Occipital lobe (tissue), 2 donors: Measurements from ENCODE around the gene CYP2W1. TPM values are rescaled to one million over a fixed set of nuclear protein-coding genes. Genes with fewer than 3 reads are reported as not detected.
A peak's percentile ranks its signal among the peaks of the same experiment; 100 is the strongest.

Experiments used
- DNase-seq: peaks from one replicate; lab custom pipeline; 2025; lab: John Stamatoyannopoulos, UW
- total RNA-seq: library from RNA; depleted of rRNA; stranded (reverse); fragments of >200 nt; gene quantifications from one replicate; pipeline ENCODE4 v1.2.3, GENCODE V29; 2014

The CYP2W1 gene
- total RNA-seq, 1 donor from 2014 or later, result not detected

DNA sequence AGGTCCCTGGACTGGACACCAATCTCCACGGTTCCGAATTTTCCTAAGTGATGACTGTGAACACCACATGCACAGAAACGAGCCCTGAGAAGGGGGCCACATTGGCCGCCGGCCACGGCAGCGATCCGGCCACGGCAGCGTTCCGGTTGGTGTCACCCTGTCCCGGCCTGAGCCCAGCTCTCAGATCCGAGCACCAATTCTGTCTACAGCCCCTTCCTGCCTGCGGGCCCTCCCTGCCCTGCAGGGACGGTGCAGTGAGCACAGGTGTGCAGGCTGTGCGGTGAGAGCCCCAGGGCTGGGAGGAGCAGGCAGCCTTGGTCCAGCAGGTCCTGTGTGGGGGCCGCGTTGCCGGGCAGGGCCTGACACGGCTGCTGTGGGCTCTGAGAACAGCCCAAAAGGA lies 31.7 kb downstream of the CYP2W1 start:
- DNase-seq, result no peak

DNA sequence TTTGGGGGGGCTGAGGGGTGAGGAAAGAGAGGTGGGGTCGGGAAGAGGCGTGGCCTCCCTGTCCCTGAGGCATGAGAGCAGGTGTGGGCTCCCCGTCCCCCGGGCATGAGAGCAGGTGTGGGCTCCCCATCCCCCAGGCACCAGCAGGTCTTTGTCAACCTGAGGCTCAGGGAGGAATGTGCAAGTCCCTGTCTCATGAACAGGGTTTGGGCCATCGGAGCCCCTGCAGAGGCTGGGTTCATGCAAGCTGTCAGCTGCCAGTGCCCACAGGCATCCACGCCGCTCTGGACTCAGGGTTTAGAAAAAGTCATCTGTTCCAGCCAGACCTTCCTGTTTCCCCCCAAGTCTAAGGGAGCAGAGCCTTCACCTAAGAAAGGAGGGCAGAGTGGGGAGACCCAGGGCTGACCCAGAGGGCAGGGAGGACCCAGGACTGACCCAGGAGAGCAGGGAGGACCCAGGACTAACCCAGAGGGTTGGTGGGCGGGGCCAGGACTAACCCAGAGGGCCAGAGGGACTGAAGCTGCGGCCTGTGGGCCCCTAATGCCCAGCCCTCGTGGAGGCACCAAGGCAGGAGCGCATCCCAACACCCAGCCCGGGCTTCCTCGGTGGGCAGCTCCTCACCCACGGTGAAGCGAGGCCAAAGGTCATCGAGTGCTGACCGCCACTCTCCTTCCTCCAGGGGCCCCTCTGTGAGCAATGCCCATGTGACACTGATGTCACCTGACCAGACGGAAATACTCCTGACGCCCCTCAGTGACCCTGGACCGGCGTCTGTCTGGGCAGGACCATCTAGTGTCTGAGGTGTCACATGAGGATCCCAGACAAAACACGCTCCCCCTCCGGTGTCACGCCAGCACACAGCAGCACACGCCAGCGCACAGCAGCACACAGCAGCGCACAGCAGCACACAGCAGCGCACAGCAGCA lies 32.5 kb downstream of the CYP2W1 start:
- DNase-seq, result no peak

DNA sequence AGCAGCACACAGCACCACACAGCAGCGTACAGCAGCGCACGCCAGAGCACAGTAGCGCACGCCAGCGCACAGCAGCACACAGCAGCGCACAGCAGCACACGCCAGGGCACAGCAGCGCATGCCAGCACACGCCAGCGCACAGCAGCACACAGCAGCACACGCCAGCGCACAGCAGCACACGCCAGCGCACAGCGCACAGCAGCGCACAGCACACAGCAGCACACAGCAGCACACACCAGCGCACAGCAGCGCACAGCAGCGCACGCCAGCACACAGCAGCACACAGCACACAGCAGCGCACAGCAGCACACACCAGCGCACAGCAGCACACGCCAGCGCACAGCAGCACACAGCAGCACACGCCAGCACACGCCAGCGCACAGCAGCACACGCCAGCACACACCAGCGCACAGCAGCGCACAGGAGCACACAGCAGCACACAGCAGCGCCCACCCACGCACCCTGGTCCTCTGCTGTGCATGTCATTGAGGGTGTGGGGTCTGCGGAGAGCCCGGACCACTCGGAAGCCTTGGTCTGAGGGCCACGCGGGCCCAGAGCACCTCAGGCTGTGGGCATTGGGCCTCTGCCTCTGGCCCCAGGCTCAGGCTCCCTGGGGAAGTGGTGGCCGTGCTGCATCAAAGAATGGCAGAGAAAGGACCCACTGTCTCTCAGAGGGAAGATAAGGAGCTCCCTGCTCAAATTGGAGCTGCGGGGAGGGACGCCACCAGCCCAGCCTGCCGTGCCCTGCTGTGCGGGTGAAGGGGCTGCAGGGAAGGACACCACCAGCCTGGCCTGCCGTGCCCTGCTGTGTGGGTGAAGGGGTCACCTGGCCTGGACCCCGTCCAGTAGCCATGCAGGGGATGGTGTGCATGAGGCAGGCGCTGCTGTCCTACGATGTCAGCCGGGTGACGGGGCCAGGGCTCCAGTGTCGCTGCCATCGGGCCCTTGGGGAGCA lies 33.9 kb downstream of the CYP2W1 start:
- DNase-seq, result no peak

DNA sequence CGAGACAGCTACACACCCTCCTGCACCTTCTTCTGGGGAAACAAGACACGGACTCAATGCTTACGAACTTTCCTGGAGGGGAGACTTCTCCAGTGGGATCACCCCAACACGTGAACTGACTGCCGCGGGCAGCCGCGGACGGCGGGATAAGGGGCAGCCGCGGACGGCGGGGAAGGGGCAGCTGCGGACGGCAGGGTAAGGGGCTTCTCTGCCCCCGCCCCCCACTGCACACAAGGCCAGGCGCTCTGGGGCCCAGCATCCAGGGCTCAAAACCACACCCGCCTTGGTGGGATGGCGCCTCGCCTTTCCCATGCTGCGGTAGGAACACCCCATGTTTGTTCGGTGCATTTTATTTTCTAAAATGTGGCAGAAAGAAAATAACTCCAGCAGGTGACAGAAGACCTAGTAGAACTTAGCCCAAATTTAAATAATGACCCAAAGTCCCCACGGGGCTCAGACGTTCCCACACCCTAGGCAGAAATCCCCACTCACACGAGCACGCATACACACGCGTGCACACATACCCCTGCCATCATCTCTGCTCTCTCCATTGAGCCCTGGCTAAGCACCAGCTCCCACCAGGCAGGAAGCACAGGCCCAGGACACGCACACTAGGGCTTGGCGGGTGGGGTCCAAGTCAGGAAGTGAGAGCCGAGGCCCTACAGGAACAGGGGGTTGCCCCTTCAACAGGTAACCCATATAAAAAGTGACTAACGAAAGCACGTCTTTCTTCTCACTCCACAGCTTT lies 34.8 kb downstream of the CYP2W1 start:
- no peak for DNase-seq

DNA sequence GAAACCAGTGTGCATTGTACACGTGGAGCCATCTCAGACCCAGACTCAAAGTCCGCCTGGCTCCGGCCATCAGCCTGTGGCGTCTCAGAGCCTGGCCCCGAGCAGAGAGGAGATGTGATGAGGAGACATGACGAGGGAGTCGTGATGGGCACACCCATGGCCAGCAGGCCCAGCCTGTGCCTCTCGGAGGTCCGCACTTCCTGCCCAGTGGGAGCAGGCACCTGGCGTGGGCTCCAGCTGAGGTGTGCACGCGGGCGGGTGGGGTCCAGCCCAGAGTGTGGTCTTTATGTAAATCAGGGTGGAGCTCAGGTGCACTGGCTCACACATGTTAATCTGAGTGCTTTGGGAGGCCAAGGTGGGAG lies 35.3 kb downstream of the CYP2W1 start:
- DNase-seq, result no peak

DNA sequence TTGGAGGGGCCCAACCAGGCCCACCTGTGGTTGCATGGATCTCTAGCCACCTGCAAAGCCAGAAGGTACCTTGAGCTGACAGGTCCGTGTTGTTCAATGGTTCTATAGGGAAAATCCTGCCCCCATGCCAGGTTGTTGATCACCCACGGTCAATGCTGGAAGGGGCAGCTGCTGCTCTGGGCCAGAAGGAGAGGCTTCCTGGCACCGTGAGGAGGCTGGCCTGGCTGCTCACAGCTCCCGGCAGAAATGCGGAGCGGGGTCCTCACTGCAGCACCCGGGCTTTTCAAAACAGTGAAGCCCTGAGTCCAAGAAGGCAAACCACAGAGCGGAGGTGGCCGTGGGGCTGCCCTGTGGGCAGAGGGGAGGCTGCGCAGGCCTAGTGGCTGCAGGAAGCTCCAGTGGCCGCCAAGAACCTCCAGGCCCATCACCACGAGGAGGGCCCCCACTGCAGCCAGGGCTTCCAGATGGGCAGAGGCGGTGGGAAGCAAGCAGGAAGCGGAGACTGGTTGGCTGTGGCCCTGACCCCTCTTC lies 36.3 kb downstream of the CYP2W1 start:
- no peak for DNase-seq

DNA sequence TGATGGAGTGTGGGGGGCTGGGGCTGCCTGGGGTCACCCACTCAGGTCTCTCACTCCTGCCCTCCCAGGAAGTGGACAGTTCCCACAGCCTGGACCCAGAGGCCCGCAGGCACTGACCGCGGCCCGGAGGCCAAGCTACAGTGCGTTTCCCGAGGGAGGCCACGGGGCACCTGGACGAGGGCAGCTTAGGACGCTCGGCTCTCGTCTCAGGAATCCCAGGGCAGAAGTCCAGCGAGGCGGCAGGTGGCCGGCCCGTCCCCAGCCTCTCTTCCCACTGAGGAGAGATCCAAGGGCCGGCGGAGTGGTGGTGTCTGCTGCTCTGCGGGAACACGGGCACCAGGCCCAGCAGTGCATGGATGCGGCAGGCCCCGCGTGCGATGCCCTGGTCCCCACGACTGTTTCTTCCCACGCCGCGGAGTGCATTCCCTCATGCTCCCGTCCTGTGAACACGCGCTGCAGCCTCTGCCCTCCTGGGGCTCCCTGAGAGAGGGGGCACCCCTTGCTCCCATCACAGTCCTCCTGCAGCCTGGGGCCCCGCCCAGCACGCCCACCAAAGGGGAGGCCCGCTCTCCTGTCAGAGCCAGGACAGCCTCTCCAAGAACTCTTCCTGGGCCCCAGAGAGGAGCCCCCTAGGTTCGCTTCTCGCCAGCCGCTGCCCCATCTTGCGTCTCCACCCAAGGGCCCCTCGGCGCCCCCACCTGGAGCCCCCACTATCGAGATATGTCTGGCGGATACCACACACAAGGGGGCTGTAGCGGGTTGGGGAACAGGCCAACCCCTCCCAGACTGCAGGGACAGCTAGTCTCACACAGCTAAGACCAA lies 37.0 kb downstream of the CYP2W1 start:
- no peak for DNase-seq

DNA sequence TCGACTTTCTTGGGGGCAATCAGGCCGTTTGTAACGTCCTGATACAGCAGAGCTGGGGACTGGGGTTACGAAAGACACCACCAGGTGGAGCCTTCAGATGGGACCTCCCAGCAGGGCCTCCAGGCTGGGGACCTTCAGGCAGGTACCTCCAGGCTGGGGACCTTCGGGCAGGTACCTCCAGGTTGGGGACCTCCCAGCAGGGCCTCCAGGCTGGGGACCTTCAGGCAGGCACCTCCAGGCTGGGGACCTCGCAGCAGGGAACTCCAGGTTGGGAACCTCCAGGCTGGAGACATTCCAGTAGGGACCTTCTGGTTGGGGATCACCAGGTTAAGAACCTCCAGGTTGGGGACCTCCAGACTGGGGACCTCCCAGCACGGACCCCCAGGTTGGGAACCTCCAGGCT lies 37.9 kb downstream of the CYP2W1 start:
- no peak for DNase-seq

DNA sequence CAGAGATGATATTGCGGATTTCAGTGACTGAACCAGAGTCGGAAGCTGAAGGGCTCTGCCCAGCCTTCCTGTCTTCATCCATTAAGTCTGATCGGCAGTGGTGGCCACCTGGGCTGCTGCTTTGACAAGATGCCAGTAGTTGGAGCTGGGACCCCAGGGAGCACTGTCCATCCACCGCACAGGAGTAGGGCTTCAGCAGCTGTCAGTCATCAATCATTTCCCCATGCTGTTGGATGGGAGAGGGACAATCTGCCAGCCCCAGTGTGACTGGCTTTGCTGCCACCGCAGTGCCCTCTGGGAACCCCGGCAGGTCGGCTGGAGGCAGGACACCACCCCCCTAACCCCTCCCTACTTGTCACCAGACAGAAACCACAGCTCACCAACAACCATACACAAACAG lies 38.4 kb downstream of the CYP2W1 start:
- no peak for DNase-seq

DNA sequence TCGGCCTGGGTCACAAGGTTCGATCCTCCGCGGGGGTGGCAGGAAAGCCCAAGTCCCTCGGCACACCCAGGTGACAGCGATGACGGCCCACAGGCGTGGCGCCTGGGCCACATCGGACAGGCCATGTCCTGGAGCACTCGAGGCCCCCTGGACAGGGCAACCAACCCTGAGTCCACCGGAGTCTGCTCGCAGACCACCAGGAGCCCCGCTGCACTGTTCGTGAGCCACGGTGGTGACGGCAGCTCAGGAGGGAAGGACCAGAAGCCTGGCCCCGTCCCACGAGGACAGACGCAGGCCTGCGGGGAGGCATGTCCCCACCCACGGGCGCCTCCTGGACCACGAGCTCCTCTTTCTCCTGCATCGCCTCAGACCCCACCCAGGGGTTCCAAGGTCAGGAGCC lies 39.0 kb downstream of the CYP2W1 start:
- no peak for DNase-seq

DNA sequence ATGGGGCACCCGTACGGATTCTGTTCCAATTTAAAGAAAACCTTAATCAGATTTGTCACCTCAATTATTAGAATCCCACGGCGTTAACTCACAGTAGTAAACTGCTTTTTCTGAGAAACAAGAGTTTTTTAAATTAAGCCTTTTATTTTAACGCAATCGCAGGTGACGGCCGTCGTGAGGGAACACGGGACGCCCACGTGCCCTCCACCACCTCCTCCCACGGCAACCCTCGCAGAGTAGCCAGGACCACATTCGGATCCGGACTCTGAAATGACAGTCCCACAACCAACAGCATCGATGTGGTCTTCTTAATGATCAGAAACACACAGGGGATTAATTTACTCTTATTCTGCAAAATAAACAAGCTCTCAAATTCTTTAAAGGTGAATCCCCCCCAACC lies 39.4 kb downstream of the CYP2W1 start:
- no peak for DNase-seq

DNA sequence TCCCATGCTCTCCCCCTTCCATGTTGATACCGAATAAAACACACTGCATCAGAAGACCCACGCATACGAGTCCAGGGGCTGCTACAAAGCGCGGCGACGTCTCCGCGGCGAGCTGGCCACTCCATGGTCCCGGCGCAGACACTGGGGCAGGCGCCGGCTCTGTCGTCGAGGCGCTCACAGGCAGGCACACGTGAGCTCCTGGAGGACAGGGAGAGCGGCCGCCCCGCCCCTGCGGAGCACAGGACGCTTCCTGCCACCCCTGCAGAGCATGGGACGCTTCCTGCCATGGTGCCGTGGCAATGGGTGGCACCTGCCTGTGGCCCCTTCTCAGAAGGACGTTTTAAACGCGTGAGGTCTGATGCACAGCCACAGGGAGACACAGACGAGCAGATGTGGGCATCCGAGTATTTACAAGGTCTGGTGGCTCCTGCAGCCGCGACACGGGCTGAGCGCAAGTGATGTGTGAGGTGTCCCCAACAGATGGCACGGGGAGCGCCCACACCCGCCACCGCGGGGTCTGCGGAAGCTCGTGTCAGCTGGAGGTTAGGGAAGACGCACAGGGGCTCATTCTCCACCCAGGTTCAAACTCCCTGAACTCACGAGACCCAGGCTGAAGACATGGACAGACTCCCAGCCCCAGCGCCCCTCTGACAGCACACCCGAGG lies 40.0 kb downstream of the CYP2W1 start:
- no peak for DNase-seq

DNA sequence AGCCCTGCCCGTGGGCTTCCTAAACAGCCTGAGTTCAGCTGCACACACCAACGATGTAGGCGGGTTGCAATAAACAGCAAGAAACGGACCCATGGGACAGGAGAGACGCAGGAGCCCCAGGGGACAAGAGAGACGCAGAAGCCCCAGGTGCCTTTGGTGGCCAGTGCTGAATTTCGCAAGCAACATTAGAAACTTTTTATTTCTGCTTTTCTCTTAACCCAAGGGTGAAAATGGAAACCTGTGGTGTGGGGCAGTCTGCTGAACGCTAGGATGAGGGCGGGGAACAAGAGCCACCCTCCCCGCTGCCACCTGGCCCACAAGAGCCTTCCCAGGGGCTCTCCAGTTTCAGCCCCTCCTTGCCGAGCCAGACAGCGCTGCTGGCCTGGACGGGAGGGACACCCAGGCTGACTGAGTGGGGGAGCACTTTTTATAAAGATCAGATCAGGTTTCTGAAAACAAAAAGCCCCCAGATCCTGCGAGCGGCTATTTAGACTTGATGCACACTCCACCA lies 41.4 kb downstream of the CYP2W1 start:
- DNase-seq, result no peak

DNA sequence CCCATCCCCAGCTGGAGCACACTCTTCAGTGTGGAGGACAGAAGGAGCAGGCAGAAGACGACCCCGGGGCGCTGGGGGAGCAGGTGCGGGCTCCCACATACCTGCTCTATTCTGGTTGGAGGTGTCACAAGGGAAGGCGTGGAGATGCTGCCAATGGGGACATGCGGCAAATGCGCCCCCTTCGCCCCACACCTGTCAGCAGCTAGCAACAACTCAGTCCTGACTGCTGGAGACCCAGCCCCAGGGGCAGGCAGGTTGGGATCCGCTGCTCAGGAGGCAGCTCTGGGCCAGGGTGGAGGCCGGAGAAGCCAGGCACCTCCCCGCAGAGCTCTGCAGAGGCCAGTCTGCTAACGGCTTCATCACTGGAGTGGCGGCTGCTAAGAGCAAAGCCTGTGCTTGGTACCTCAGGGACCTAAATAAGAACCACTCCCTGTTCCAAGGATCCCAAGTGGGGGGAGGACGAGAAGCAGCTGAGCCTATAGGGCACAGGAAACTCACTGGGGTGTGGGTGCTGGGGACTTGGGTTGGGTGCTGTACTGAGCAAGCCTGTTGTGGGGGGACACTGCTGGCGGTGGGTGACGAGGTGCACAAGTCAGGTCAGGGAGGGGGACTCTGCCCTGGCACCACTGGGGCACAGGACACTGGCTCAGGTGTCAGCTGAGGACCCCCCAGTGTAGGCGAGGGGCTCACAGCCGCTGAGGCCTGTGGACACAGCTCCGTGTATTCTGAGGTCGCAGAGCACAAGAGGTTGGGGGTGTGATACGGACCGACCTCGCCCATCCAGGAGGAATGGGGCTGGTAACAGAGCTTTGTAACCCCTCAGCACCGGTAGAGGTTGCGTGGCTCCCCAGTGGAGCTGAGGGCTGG lies 42.1 kb downstream of the CYP2W1 start:
- DNase-seq, result no peak

DNA sequence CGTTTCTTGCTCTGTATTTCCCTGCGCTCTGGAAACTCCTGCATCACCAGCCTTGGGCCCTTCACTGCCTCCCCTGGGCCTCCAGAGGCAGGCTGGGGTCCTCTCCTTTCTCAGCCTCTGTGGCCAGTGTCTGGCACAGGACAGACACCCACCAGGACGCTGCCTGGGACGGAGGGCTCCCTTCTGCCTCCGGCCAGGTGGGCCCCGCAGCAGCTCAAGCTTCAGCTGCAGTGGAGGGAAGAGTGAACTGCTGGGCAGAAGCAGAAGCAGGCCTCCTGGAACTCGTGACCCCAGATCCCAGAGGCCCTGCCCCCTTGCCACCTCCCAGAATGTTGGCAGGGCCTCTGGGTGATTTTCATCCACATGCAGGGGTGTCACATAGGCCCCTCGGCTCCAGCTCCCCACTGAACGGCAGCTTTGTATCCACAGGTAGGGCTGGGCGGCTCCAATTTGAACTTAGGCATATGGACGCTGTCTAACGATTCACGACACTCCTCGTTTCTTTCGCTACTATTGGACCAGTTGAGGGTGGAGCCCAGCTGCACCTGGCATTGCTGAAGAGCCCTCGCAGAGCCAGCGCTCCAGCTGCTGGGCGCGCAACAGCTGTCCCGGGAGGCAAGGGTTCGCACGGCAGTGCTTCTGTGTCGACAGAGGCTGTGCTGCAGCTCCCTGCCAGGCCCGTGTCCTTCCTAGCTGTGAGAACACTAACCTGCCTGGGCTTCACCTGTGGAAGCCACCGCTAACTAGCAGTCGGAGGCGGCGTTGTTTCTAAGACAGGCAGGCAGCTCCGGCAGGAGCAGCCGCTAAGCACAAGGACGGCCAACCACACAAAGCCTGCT lies 43.0 kb downstream of the CYP2W1 start:
- DNase-seq, result no peak

DNA sequence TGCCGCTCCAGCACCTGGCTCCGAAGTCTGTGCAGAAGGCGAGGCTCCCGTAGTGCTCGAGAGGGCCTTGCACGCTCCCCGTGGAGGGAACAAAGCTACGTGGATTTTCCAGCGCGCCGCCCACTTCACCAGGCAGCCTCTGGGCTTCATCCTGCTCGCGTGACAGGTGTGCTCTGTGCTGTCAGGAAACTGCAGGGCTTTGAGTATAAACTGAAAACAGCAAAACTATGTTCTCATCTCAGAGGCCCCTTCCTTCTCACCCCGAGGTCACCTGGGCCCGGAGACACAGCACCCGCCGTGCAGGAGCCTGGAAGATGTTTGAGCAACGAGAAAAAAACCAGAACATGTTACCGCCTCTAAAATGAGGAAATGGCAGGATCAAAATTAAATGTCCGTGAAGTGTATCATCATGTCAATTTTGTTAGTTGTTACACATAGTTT lies 43.8 kb downstream of the CYP2W1 start:
- DNase-seq, result no peak

DNA sequence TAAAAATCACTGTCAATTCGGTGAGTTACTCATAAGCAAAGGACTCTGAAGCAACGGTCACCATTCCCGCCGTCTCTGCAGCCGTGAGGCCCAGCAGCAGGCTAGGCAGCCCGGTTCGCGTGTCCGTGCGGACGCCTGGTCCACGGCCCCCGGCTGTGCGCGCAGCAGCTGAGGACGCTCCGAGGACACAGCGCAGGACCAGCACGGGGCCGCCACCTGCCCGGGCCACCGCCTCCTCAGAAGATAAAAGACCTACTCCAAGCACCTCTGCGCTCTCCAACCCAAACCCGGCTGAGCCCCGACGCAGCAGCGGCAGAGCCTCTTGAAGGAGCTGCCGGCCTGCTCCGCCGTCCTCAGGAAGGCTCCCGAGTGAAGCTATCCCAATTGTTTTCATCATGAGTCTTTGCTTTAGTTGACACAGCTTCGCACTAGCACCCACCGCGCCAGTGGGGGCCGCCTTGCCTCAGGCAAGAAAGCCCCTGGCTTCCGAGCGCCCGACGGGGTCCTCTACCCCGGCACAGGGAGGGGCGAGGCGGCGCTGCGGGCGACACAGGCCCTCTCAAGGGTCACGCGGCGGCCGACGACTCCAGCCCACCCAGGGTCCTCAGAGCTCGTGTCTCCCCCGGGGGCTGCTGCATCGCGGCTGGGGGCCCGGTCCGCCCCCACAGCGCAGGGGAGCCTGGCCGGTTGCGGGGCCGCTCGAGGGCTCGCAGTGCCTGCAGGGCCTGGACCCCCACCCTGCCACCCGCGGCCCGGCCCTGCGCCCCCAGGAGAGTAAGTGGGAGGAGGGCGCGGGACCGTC lies 44.5 kb downstream of the CYP2W1 start:
- peak; percentile 26 for DNase-seq
